Heart left ventricle (tissue), 16 donors: ENCODE results near the gene CNIH3. TPM values are rescaled to one million over a fixed set of nuclear protein-coding genes. Genes with fewer than 3 reads are reported as not detected.

Source experiments
- ATAC-seq, 4 donors: fragments of 200-7000 bp; cut with Tn5 transposase; one replicate each; pipeline ENCODE4 v1.9.1; 2020 to 2022; ENCODE audit warnings: moderate library complexity in 4 of 4, mild to moderate bottlenecking in 3 of 4, moderate number of reproducible peaks in 1 of 4
- DNase-seq, 5 donors: peaks; one replicate each; pipeline ENCODE4 v3.0.0-alpha.2; 2020
- H3K27ac ChIP-seq, 12 donors: fragments of 200-600 bp; sonication (generic) in 4 of 12; one replicate each; pipeline versions ENCODE4 v1.5.0 to v1.8.0; 2016 to 2022; ENCODE audit warnings: mild to moderate bottlenecking in 2 of 12
- H3K27me3 ChIP-seq, 9 donors: fragments of 200-600 bp; sonication (generic) in 2 of 9; one replicate each; pipeline versions ENCODE4 v1.5.1 to v1.8.0; 2016 to 2022; ENCODE audit warnings: mild to moderate bottlenecking in 3 of 9
- H3K36me3 ChIP-seq, 9 donors: fragments of 200-600 bp; sonication (generic) in 2 of 9; one replicate each; pipeline versions ENCODE4 v1.5.0 to v1.8.0; 2018 to 2022; ENCODE audit warnings: mild to moderate bottlenecking in 2 of 9
- H3K4me1 ChIP-seq, 12 donors: fragments of 200-600 bp; sonication (generic) in 4 of 12; one replicate each; pipeline versions ENCODE4 v1.5.0 to v1.8.0; 2016 to 2022; ENCODE audit warnings: mild to moderate bottlenecking in 3 of 12
- H3K4me3 ChIP-seq, 12 donors: fragments of 200-600 bp; sonication (generic) in 4 of 12; one replicate each; pipeline versions ENCODE4 v1.5.0 to v1.8.0; 2017 to 2022; ENCODE audit warnings: mild to moderate bottlenecking in 9 of 12, moderate library complexity in 4 of 12
- H3K9me3 ChIP-seq, 12 donors: fragments of 200-600 bp; sonication (generic) in 4 of 12; one replicate each; pipeline versions ENCODE4 v1.5.0 to v1.8.0; 2016 to 2022; ENCODE audit warnings: mild to moderate bottlenecking in 1 of 12
- CTCF ChIP-seq, 12 donors: fragments of 200-600 bp; sonication (generic) in 4 of 12; IDR thresholded peaks; one replicate each; pipeline versions ENCODE4 v1.5.0 to v1.8.0; 2018 to 2022; ENCODE audit warnings: antibody characterized with exemption in 12 of 12, mild to moderate bottlenecking in 5 of 12
- POLR2A ChIP-seq, 2 donors: fragments of 450-650 bp; IDR thresholded peaks; one replicate each; pipeline ENCODE4 v1.6.1; 2017; ENCODE audit warnings: antibody characterized with exemption in 2 of 2, mild to moderate bottlenecking in 2 of 2, moderate library complexity in 2 of 2
- WGBS, 4 donors: extraction: QIAGEN DNeasy Blood & Tissue Kit in 2 of 4; methylation state at CpG; one replicate each; pipeline versions ENCODE4 v1.1.5 to v1.1.7; 2013 to 2018; 5-methylcytosine and 5-hydroxymethylcytosine counted together
- intact Hi-C, 10 donors: fragments of 100-400 bp; cut with DNase I; formaldehyde crosslinking; loops; one replicate each; pipeline versions ENCODE4 v1.11.1 to v1.14.2; 2022
- polyA plus RNA-seq, 2 donors: library from polyadenylated mRNA; stranded (reverse); fragments of 200-250 nt; gene quantifications; one replicate each; pipeline ENCODE4 v1.2.3, GENCODE V29; 2013
- total RNA-seq, 9 donors: library from RNA; depleted of rRNA in 2 of 9; stranded (reverse); fragments of >200 nt in 2 of 9; fragmentation: NEBNext Ultra II Directional in 3 of 9; extraction: Animal tissue kit (Norgen Biotek cat#: 25700) in 3 of 9; gene quantifications; one replicate each; pipeline versions ENCODE4 v1.1.0 to v1.2.4, GENCODE V29; 2016 to 2023
- donor health status: ischemic (EF 13 %, LVEDD 7.1; RV severe dilation, severe dysfunction).
- donor health status: healthy with polysubstance abuse.
- donor health status: DM: no; HTN: yes; CAD: no.
- donor health status: DM: no; HTN: no; CAD: no.
- donor health status: ischemic (EF 25% LVEDD 6.9; RV normal size, moderate dysfunction).
- donor health status: ischemic (EF 25% LVEDD 5.7; RV mildly dilated, moderate dysfunction).
- donor health status: healthy.
- donor health status: DM: yes; HTN: yes; CAD: no.
- donor health status: ischemic (EF 35%, LVEDD 5.7; RV mildly dilated, moderate dysfunction).
- donor health status: nonischemic (EF 11% LVEDD 7.7; RV severe dilation, severe dysfunction).
- donor health status: DM: yes; HTN: yes; CAD: no.
- donor health status: PGD.
- donor health status: ischemic (EF 29% LVEDD 5.4; RV normal size, mild dysfunction).
- donor health status: nonischemic (EF 23%, LVEDD 6.1; RV moderate dilation, normal function).

CNIH3 gene
- total and polyA plus RNA-seq, 11 donors = 0.34 to 2.6 (median 0.62) TPM; not detected in 2

DNA sequence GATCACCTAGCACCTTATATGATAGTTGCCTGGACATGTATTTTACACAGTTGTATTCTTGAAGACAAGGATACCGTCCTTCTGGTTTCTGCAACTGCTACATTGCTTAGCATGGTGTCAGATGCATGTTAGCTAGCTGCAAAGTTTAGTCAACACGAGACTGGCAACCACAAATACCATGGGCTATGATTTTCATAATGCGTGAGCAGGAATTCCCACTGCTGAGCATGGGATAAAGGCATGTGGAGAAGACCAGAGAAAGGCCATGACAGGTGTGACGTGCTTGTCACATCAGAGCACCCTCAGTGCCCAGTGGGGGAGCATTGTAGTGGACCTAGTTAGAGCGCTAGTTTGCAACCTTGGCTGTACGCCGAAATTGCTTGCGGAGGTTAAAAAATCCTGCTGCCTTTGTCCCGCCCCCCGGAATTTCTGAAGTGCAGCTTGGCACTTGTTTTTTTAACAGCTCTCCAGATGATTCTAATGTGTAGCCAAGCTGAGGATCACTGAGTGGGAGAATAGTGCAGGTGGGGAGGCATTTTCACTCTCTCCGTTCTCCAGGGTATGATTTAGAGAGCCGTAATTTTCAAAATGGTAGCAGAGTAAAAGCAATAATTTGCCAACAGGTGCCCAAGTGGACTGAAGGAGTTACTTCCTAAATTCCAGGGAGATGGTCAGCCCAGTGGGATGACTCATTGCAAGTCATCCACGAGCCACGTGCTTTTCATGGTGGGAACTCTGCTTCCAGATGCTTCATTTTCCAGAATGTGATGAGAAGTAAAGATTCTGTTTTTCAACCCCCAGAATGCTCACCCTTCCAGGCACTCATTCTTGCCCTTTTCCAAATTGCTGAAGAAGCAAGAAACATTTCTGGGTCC, 81.0 kb downstream of the CNIH3 start:
- Histone ChIP-seq H3K4me1 (no peaks in the 10 kb centered on the region), H3K27ac (no peak overlapping the region), H3K9me3 (no peaks in the 10 kb centered on the region), H3K4me3 (no peak overlapping the region), H3K36me3 (no peaks in the 10 kb centered on the region), H3K27me3 (no peaks in the 10 kb centered on the region)
- no peak for TF ChIP-seq CTCF (IDR thresholded peaks at IDR 0.05)
- TF ChIP-seq POLR2A (IDR thresholded peaks at IDR 0.05) = no peak
- WGBS, 4 donors = 81 to 86% (median 85%) methylated on average over 14 of the region's 14 CpGs
- ATAC-seq (peak in 1 of 4 donors; percentile 59), DNase-seq (no peak)
- intact Hi-C loops = no loop called here

- H3K9me3 ChIP-seq = no peaks in the 10 kb centered on the region
- ATAC-seq (no peak), DNase-seq (no peak)
- H3K27ac ChIP-seq = no peak overlapping the region
- WGBS, 4 donors = 47 to 77% (median 76%) methylated on average over 4 of the region's 4 CpGs
- intact Hi-C loops = no loop called here
- H3K4me3 ChIP-seq = no peak overlapping the region
- no peak for TF ChIP-seq POLR2A (IDR thresholded peaks at IDR 0.05)
- TF ChIP-seq CTCF (IDR thresholded peaks at IDR 0.05) = no peak
- H3K4me1 ChIP-seq = no peaks in the 10 kb centered on the region
- no peaks in the 10 kb centered on the region for H3K36me3 ChIP-seq
- no peaks in the 10 kb centered on the region for H3K27me3 ChIP-seq
Measured at GRCh38 chr1:224698015-224698451, 81.9 kb downstream of the CNIH3 start.

GRCh38 chr1:224700918-224701531, 84.9 kb downstream of the CNIH3 start:
- H3K36me3 ChIP-seq = no peaks in the 10 kb centered on the region
- TF ChIP-seq CTCF (IDR thresholded peaks at IDR 0.05) (peak in 2 of 12 donors; percentile 5 to 16), POLR2A (IDR thresholded peaks at IDR 0.05) (no peak)
- H3K4me1 ChIP-seq = no peaks in the 10 kb centered on the region
- 52 to 68% (median 61%) methylated on average over 4 of the region's 4 CpGs for WGBS, 4 donors
- ATAC-seq = no peak
- intact Hi-C loops = no loop called here
- H3K27ac ChIP-seq = no peak overlapping the region
- H3K4me3 ChIP-seq = no peak overlapping the region
- no peaks in the 10 kb centered on the region for H3K27me3 ChIP-seq
- H3K9me3 ChIP-seq = no peaks in the 10 kb centered on the region
- no peak for DNase-seq

- intact Hi-C loops = no loop called here
- no peak for ATAC-seq
- Histone ChIP-seq H3K27me3 (no peaks in the 10 kb centered on the region), H3K36me3 (no peaks in the 10 kb centered on the region), H3K4me1 (no peaks in the 10 kb centered on the region), H3K4me3 (no peak overlapping the region), H3K27ac (no peak overlapping the region), H3K9me3 (no peaks in the 10 kb centered on the region)
- DNase-seq = no peak
- TF ChIP-seq POLR2A (IDR thresholded peaks at IDR 0.05) (no peak), CTCF (IDR thresholded peaks at IDR 0.05) (no peak)
- 77 to 86% (median 84%) methylated on average over 7 of the region's 7 CpGs for WGBS, 4 donors
Measured at GRCh38 chr1:224703702-224704101, 87.6 kb downstream of the CNIH3 start.
